WTC11 (cell line): ENCODE measurements around the gene TLE4. TPM values are rescaled to one million over a fixed set of nuclear protein-coding genes. Genes with fewer than 3 reads are reported as not detected.

ENCODE experiments used
- ATAC-seq: fragments of 200-7000 bp; cut with Tn5 transposase; 2 replicates; pipeline ENCODE4 v1.10.0; 2021; ENCODE audit warnings: mild to moderate bottlenecking, moderate library complexity
- CTCF ChIA-PET: fragments of 300-600 bp; sonication (Branson Sonifier 250); formaldehyde crosslinking; loops from one replicate; lab custom pipeline; 2021; ENCODE audit warnings: antibody characterized with exemption; lab: Charles Lee
- POLR2A ChIA-PET: fragments of 350-600 bp; sonication (Branson Sonifier 250); formaldehyde crosslinking; loops from one replicate; lab custom pipeline; 2021; ENCODE audit warnings: antibody characterized with exemption; lab: Charles Lee
- DNase-seq: peaks from one replicate; pipeline ENCODE4 v3.0.0; 2021; ENCODE audit warnings: low spot score
- H3K27ac Mint-ChIP-seq: 2 replicates; pipeline ENCODE4 v1.8.0; 2021; ENCODE audit warnings: mixed read lengths
- H3K27me3 Mint-ChIP-seq: 2 replicates; pipeline ENCODE4 v1.8.0; 2021; ENCODE audit warnings: low read depth, mild to moderate bottlenecking, moderate library complexity, mixed read lengths
- H3K36me3 Mint-ChIP-seq: 2 replicates; pipeline ENCODE4 v1.8.0; 2021; ENCODE audit warnings: mixed read lengths
- H3K4me1 Mint-ChIP-seq: 2 replicates; pipeline ENCODE4 v1.8.0; 2022; ENCODE audit warnings: mixed read lengths
- H3K4me3 Mint-ChIP-seq: 2 replicates; pipeline ENCODE4 v1.8.0; 2021; ENCODE audit warnings: mild to moderate bottlenecking, moderate library complexity, mixed read lengths
- H3K9me3 Mint-ChIP-seq: 2 replicates; pipeline ENCODE4 v1.8.0; 2021; ENCODE audit warnings: mixed read lengths
- ATF1 ChIP-seq: sonication (generic); formaldehyde crosslinking; IDR thresholded peaks from 2 replicates; pipeline ENCODE4 v1.8.1; 2023; ENCODE audit warnings: mild to moderate bottlenecking, moderate library complexity, missing genetic modification reagents
- ATF6 ChIP-seq: sonication (generic); formaldehyde crosslinking; IDR thresholded peaks from 2 replicates; pipeline ENCODE4 v1.8.1; 2023; ENCODE audit warnings: mild to moderate bottlenecking, missing genetic modification reagents
- CBFB ChIP-seq: sonication (generic); formaldehyde crosslinking; IDR thresholded peaks from 2 replicates; pipeline ENCODE4 v1.8.1; 2022; ENCODE audit warnings: mild to moderate bottlenecking, low read depth, missing genetic modification reagents
- CTCF ChIP-seq: fragments of 200-600 bp; IDR thresholded peaks from 2 replicates; pipeline ENCODE4 v1.8.0; 2022; ENCODE audit warnings: antibody characterized with exemption
- E2F4 ChIP-seq: sonication (generic); formaldehyde crosslinking; IDR thresholded peaks from 2 replicates; pipeline ENCODE4 v1.8.1; 2022; ENCODE audit warnings: low read depth, mild to moderate bottlenecking, moderate library complexity, missing genetic modification reagents, borderline replicate concordance
- ELF4 ChIP-seq: sonication (generic); formaldehyde crosslinking; IDR thresholded peaks from 2 replicates; pipeline ENCODE4 v1.8.1; 2022; ENCODE audit warnings: low read depth, mild to moderate bottlenecking, moderate library complexity, missing genetic modification reagents
- ETV6 ChIP-seq: sonication (generic); formaldehyde crosslinking; IDR thresholded peaks from 2 replicates; pipeline ENCODE4 v1.8.1; 2022; ENCODE audit warnings: mild to moderate bottlenecking, missing genetic modification reagents
- FOXJ3 ChIP-seq: sonication (generic); formaldehyde crosslinking; IDR thresholded peaks from 2 replicates; pipeline ENCODE4 v1.9.0; 2021; ENCODE audit warnings: missing genetic modification reagents, mild to moderate bottlenecking, borderline replicate concordance
- GTF2I ChIP-seq: fragments of 250-450 bp; sonication (Bioruptor Pico); conservative IDR thresholded peaks from 2 replicates; pipeline ENCODE4 v1.4.0; 2021; ENCODE audit warnings: mild to moderate bottlenecking
- IRF2 ChIP-seq: sonication (generic); formaldehyde crosslinking; IDR thresholded peaks from 2 replicates; pipeline ENCODE4 v1.8.0; 2022; ENCODE audit warnings: low read depth, missing genetic modification reagents, borderline replicate concordance
- MXD4 ChIP-seq: fragments of 250-450 bp; sonication (Bioruptor Pico); IDR thresholded peaks from 2 replicates; pipeline ENCODE4 v1.8.0; 2021; ENCODE audit warnings: mild to moderate bottlenecking, moderate library complexity, borderline replicate concordance
- NFATC4 ChIP-seq: fragments of 250-450 bp; sonication (Bioruptor Pico); IDR thresholded peaks from 2 replicates; pipeline ENCODE4 v1.9.0; 2021; ENCODE audit warnings: mild to moderate bottlenecking
- STAT6 ChIP-seq: sonication (generic); formaldehyde crosslinking; conservative IDR thresholded peaks from 2 replicates; pipeline ENCODE4 v1.8.1; 2023; ENCODE audit warnings: mild to moderate bottlenecking, low read depth, missing genetic modification reagents, moderate library complexity
- TEAD1 ChIP-seq: sonication (generic); formaldehyde crosslinking; IDR thresholded peaks from 2 replicates; pipeline ENCODE4 v1.8.0; 2022; ENCODE audit warnings: mild to moderate bottlenecking, missing genetic modification reagents
- total RNA-seq: library from RNA; stranded (reverse); gene quantifications from 3 replicates; pipeline ENCODE4 v1.2.3, GENCODE V29; 2021

TLE4 gene
- total RNA-seq, 1 experiment from 2014 or later = 48.1 TPM

- no peaks in the 10 kb centered on the region for H3K27me3 Mint-ChIP-seq
- H3K9me3 Mint-ChIP-seq = no peaks in the 10 kb centered on the region
- peaks cover 51% of the 10 kb centered on the region for H3K4me1 Mint-ChIP-seq
- H3K27ac Mint-ChIP-seq = no peak overlapping the region
- peaks cover 6% of the 10 kb centered on the region for H3K36me3 Mint-ChIP-seq
- POLR2A ChIA-PET = no interaction called here
- ATAC-seq = no peak; the same call in 1 of the 2 replicates
- H3K4me3 Mint-ChIP-seq = no peak overlapping the region
- CTCF ChIA-PET = no interaction called here
- no peak for TF ChIP-seq NFATC4 (CRISPR knock-in tag)
- no peak for TF ChIP-seq CBFB
- no peak for TF ChIP-seq E2F4 (CRISPR knock-in tag)
- TF ChIP-seq STAT6 (CRISPR knock-in tag) = no peak
- TF ChIP-seq ETV6 = no peak
- TF ChIP-seq ELF4 (CRISPR knock-in tag) = no peak
- no peak for DNase-seq
Measured at GRCh38 chr9:79674052-79674777, 102.5 kb downstream of the TLE4 start.

- no peak for DNase-seq
- ATAC-seq = no peak
- TF ChIP-seq NFATC4 (CRISPR knock-in tag) (no peak), TEAD1 (CRISPR knock-in tag) (no peak), IRF2 (no peak), GTF2I (CRISPR knock-in tag) (no peak), FOXJ3 (CRISPR knock-in tag) (no peak), CTCF (no peak), MXD4 (CRISPR knock-in tag) (no peak), ATF1 (CRISPR knock-in tag) (no peak), ATF6 (CRISPR knock-in tag) (no peak)
- peaks cover 22% of the 10 kb centered on the region for H3K4me1 Mint-ChIP-seq
- H3K36me3 Mint-ChIP-seq = peaks cover 10% of the 10 kb centered on the region
- H3K27ac Mint-ChIP-seq = peak overlapping the region; percentile 61; the same call in 1 of the 2 replicates
- POLR2A ChIA-PET = no interaction called here
- CTCF ChIA-PET = no interaction called here
- H3K4me3 Mint-ChIP-seq = no peak overlapping the region
- H3K27me3 Mint-ChIP-seq = no peaks in the 10 kb centered on the region
- no peaks in the 10 kb centered on the region for H3K9me3 Mint-ChIP-seq
Measured at GRCh38 chr9:79681576-79681975, 109.8 kb downstream of the TLE4 start.
